ENCODE measurements around the gene NPHP4.

The NPHP4 gene

GRCh38 chr1:5962265-5963105, 29.7 kb downstream of the NPHP4 start:
- TF ChIP-seq POLR2AphosphoS5 (IDR thresholded peaks at IDR 0.05; ENCODE audit: borderline replicate concordance, low read depth, low read length) (no peak), EZH2 (IDR thresholded peaks at IDR 0.05) (no peak), FOXP2 (optimal IDR thresholded peaks at IDR 0.05; ENCODE audit: control extremely low read depth, extremely low read length, insufficient read depth) (no peak)
- H3K9ac ChIP-seq (ENCODE audit: insufficient read length) = no peak overlapping the region
- no peaks in the 10 kb centered on the region for H3K9me3 ChIP-seq (ENCODE audit: low read depth, low read length)
- H3K27ac ChIP-seq = no peak overlapping the region
- H3K36me3 ChIP-seq (ENCODE audit: insufficient read depth, low read length) = peaks cover 2% of the 10 kb centered on the region; the same call in 1 of the 2 replicates
- no peak overlapping the region for H3K4me3 ChIP-seq
- DNase-seq (ENCODE audit: low read depth, low spot score) = no peak

DNA sequence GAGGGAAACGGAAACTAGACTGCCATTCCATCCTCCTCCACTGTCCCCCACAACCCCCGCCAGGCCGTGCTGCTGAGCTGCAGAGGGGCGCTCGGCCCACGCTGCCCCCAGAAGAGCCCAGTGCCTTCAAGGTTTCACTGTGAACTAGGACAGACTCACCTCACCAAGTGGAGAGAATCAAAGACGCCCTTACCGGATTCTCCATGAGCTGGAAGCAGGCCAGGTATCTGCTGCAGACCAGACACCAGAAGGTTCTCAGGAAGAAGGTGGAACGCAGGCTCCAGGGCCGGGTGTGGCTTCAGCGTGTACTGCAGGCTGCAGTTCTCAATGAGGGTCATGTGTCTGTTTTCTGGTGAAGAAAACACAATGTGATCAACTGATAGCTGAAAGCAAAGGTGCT, 30.6 kb downstream of the NPHP4 start:
- no peak overlapping the region for H3K4me3 ChIP-seq
- no peak overlapping the region for H3K27ac ChIP-seq
- DNase-seq (ENCODE audit: low read depth, low spot score) = no peak
- H3K9me3 ChIP-seq (ENCODE audit: low read depth, low read length) = no peaks in the 10 kb centered on the region
- H3K36me3 ChIP-seq (ENCODE audit: insufficient read depth, low read length) = peaks cover 2% of the 10 kb centered on the region; the same call in 1 of the 2 replicates
- TF ChIP-seq POLR2AphosphoS5 (IDR thresholded peaks at IDR 0.05; ENCODE audit: borderline replicate concordance, low read depth, low read length) (no peak), FOXP2 (optimal IDR thresholded peaks at IDR 0.05; ENCODE audit: control extremely low read depth, extremely low read length, insufficient read depth) (no peak), EZH2 (IDR thresholded peaks at IDR 0.05) (no peak)
- H3K9ac ChIP-seq (ENCODE audit: insufficient read length) = no peak overlapping the region

DNA sequence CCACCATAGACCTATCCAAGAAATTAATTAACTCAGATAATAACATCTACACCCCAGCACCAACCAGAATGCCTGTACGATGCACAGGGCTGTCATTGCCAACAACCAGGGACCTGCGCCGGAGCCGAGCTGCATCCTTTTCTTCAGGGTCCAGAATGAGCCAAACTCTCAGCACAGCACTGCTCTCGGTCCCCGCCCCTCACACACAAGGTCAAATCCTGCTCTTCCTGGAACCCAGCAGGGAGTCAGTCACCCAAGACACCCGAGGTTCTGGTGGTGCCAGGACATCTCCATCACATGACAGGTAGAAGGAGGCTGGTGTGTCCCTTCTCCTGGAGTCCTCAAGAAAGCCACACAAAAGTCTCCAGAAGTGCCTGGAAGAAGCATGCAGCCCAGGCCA, 31.9 kb downstream of the NPHP4 start:
- H3K9ac ChIP-seq (ENCODE audit: insufficient read length) = no peak overlapping the region
- H3K36me3 ChIP-seq (ENCODE audit: insufficient read depth, low read length) = peaks cover 3% of the 10 kb centered on the region; the same call in 1 of the 2 replicates
- no peak overlapping the region for H3K27ac ChIP-seq
- H3K9me3 ChIP-seq (ENCODE audit: low read depth, low read length) = no peaks in the 10 kb centered on the region
- no peak overlapping the region for H3K4me3 ChIP-seq
- no peak for DNase-seq (ENCODE audit: low read depth, low spot score)
- TF ChIP-seq POLR2AphosphoS5 (IDR thresholded peaks at IDR 0.05; ENCODE audit: borderline replicate concordance, low read depth, low read length) = no peak
- TF ChIP-seq EZH2 (IDR thresholded peaks at IDR 0.05) = no peak
- TF ChIP-seq FOXP2 (optimal IDR thresholded peaks at IDR 0.05; ENCODE audit: control extremely low read depth, extremely low read length, insufficient read depth) = no peak

GRCh38 chr1:5959667-5960230, 32.5 kb downstream of the NPHP4 start:
- Histone ChIP-seq H3K9me3 (ENCODE audit: low read depth, low read length) (no peaks in the 10 kb centered on the region), H3K9ac (ENCODE audit: insufficient read length) (no peak overlapping the region), H3K27ac (no peak overlapping the region), H3K4me3 (no peak overlapping the region), H3K36me3 (ENCODE audit: insufficient read depth, low read length) (peaks cover 6% of the 10 kb centered on the region; the same call in 1 of the 2 replicates)
- TF ChIP-seq EZH2 (IDR thresholded peaks at IDR 0.05) = no peak
- TF ChIP-seq FOXP2 (optimal IDR thresholded peaks at IDR 0.05; ENCODE audit: control extremely low read depth, extremely low read length, insufficient read depth) = no peak
- no peak for TF ChIP-seq POLR2AphosphoS5 (IDR thresholded peaks at IDR 0.05; ENCODE audit: borderline replicate concordance, low read depth, low read length)
- DNase-seq (ENCODE audit: low read depth, low spot score) = no peak

- Histone ChIP-seq H3K36me3 (ENCODE audit: insufficient read depth, low read length) (peaks cover 6% of the 10 kb centered on the region; the same call in 1 of the 2 replicates), H3K4me3 (no peak overlapping the region), H3K9ac (ENCODE audit: insufficient read length) (no peak overlapping the region), H3K27ac (no peak overlapping the region), H3K9me3 (ENCODE audit: low read depth, low read length) (no peaks in the 10 kb centered on the region)
- DNase-seq (ENCODE audit: low read depth, low spot score) = no peak
- TF ChIP-seq EZH2 (IDR thresholded peaks at IDR 0.05) = no peak
These were observed 33.1 kb downstream of the NPHP4 start for GRCh38 chr1:5959087-5959486.

- Histone ChIP-seq H3K36me3 (ENCODE audit: insufficient read depth, low read length) (peaks cover 4% of the 10 kb centered on the region; the same call in 1 of the 2 replicates), H3K9me3 (ENCODE audit: low read depth, low read length) (no peaks in the 10 kb centered on the region), H3K4me3 (no peak overlapping the region), H3K27ac (no peak overlapping the region), H3K9ac (ENCODE audit: insufficient read length) (no peak overlapping the region)
- TF ChIP-seq POLR2AphosphoS5 (IDR thresholded peaks at IDR 0.05; ENCODE audit: borderline replicate concordance, low read depth, low read length) (no peak), EZH2 (IDR thresholded peaks at IDR 0.05) (no peak), FOXP2 (optimal IDR thresholded peaks at IDR 0.05; ENCODE audit: control extremely low read depth, extremely low read length, insufficient read depth) (no peak)
- no peak for DNase-seq (ENCODE audit: low read depth, low spot score)
These were observed 36.0 kb downstream of the NPHP4 start for GRCh38 chr1:5956022-5956830.

DNA sequence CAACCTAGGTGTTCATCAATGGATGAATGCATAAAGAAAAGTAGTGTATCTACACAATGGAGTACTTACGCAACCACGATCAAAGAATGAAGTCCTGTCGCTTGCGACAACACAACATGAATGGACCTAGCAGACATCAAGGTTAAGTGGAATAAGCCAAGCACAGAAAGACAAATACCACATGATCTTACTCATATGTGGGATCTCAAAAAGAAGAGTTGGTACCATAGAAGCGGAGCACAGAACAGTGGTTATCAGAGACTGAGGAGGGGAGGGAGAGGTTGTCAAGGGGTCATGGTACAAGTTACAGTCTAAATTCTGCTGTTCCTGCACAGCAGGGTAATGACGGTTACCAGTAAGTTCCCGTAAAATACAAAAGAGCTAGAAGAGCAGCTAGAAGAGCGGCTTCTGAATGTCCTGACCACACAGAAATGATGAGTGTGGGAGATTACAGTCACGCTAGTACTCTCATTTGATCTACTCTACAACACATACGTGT, 36.7 kb downstream of the NPHP4 start:
- peaks cover 4% of the 10 kb centered on the region; the same call in 1 of the 2 replicates for H3K36me3 ChIP-seq (ENCODE audit: insufficient read depth, low read length)
- DNase-seq (ENCODE audit: low read depth, low spot score) = no peak
- H3K4me3 ChIP-seq = no peak overlapping the region
- no peak overlapping the region for H3K9ac ChIP-seq (ENCODE audit: insufficient read length)
- no peak overlapping the region for H3K27ac ChIP-seq
- no peak for TF ChIP-seq POLR2AphosphoS5 (IDR thresholded peaks at IDR 0.05; ENCODE audit: borderline replicate concordance, low read depth, low read length)
- no peak for TF ChIP-seq FOXP2 (optimal IDR thresholded peaks at IDR 0.05; ENCODE audit: control extremely low read depth, extremely low read length, insufficient read depth)
- no peak for TF ChIP-seq EZH2 (IDR thresholded peaks at IDR 0.05)
- H3K9me3 ChIP-seq (ENCODE audit: low read depth, low read length) = no peaks in the 10 kb centered on the region

DNA sequence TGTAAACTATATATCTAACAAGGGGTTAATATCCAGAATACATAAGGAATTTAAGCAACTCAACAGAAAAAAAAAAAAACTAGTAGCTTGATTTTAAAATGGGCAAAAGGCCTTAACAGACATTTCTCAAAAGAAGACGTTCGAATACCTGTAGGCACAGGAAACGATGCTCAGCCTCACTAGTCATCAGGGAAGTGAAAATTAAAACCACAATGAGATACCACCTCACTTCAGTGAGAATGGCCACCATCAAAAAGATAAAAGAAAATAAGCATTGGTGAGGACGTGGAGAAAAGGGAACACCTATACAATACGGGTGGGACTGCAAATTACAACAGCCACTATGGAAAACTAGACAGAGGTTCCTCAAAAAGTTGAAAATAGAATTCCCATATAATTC, 37.3 kb downstream of the NPHP4 start:
- Histone ChIP-seq H3K27ac (no peak overlapping the region), H3K4me3 (no peak overlapping the region), H3K9ac (ENCODE audit: insufficient read length) (no peak overlapping the region), H3K36me3 (ENCODE audit: insufficient read depth, low read length) (peaks cover 4% of the 10 kb centered on the region; the same call in 1 of the 2 replicates), H3K9me3 (ENCODE audit: low read depth, low read length) (no peaks in the 10 kb centered on the region)
- DNase-seq (ENCODE audit: low read depth, low spot score) = no peak
- TF ChIP-seq EZH2 (IDR thresholded peaks at IDR 0.05) = no peak
- no peak for TF ChIP-seq POLR2AphosphoS5 (IDR thresholded peaks at IDR 0.05; ENCODE audit: borderline replicate concordance, low read depth, low read length)
- no peak for TF ChIP-seq FOXP2 (optimal IDR thresholded peaks at IDR 0.05; ENCODE audit: control extremely low read depth, extremely low read length, insufficient read depth)

Measured in SK-N-MC (cell line).